NCI-H69 (cell line): ENCODE results near the gene ARRB1.

ENCODE experiments used
- DNase-seq: peaks from one replicate; lab custom pipeline; 2025; lab: John Stamatoyannopoulos, UW

The ARRB1 gene

GRCh38 chr11:75301601-75302345 lies 49.7 kb downstream of the ARRB1 start:
- peak; percentile 76 for DNase-seq

- peak; percentile 46 for DNase-seq
Observed at GRCh38 chr11:75301131-75301530, 50.3 kb downstream of the ARRB1 start.

DNA sequence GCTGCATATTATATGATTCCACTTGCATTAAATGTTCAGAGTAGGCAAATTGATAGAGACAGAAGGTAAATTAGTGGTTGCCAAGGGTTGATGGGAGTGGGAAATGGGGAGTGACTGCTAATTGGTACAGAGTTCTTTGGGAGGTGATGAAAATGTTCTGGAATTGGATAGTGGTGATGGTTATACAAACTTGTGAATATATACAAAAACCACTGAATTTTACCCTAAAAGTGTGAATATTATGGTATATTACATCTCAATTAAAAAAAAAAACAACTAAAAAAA lies 52.5 kb downstream of the ARRB1 start:
- peak; percentile 86 for DNase-seq

- peak; percentile 83 for DNase-seq
Observed at GRCh38 chr11:75298191-75298975, 53.1 kb downstream of the ARRB1 start.

DNA sequence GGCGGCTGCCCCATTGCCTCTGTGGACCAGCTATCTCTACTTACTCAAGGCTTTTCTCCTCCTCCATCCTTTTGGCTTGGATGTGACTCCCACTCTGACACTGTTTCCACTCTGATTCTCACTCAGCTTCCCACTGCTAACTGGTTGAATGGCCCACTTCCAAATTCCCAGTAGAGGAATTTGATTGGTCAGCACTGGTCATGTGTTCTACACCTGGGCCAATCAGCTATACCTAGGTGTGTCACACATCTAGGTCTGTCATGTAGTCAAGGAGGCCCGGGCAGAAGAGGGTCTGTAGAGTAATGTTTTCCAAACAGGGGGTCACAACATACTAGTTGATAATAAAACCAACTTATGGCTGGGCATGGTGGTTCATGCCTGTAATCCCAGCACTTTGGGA lies 57.6 kb downstream of the ARRB1 start:
- no peak for DNase-seq

DNA sequence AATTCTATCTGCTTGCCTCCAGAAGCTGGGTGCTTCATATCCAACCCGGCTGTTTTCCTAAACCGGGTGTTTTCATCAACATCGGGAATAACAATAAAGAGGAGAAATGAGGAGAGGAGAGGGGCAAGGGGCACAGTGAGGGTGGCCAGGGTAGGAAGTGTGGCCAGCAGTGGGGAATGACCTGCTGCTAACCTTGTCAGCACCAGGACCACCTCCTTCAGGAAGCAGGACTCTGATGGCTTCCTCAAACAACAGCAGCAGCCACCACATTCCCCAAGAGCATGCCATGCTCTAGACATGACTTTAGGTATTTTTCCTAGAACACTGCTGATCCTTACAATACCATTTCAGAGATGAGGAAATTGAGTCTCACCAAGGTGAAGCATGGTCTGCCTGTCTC lies 58.5 kb downstream of the ARRB1 start:
- no peak for DNase-seq

- DNase-seq, result no peak
Observed at GRCh38 chr11:75291741-75292140, 59.7 kb downstream of the ARRB1 start.

- DNase-seq, result no peak
Observed at GRCh38 chr11:75289919-75290318, 61.5 kb downstream of the ARRB1 start.

DNA sequence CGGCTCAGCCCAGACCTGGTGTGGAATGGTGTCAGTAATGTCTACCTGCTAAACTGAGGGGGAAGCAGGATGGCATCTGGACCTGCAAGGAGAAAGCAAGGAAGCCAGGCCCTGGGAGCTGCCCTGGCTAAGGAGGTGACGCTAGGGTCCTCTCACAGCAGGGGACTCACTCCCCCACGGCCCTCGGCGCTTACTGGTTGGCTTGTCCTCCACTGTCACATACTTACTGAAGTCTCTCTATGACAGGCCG lies 62.0 kb downstream of the ARRB1 start:
- no peak for DNase-seq

GRCh38 chr11:75287579-75287978 lies 63.9 kb downstream of the ARRB1 start:
- no peak for DNase-seq

- DNase-seq, result no peak
Observed at GRCh38 chr11:75286826-75287465, 64.5 kb downstream of the ARRB1 start.

DNA sequence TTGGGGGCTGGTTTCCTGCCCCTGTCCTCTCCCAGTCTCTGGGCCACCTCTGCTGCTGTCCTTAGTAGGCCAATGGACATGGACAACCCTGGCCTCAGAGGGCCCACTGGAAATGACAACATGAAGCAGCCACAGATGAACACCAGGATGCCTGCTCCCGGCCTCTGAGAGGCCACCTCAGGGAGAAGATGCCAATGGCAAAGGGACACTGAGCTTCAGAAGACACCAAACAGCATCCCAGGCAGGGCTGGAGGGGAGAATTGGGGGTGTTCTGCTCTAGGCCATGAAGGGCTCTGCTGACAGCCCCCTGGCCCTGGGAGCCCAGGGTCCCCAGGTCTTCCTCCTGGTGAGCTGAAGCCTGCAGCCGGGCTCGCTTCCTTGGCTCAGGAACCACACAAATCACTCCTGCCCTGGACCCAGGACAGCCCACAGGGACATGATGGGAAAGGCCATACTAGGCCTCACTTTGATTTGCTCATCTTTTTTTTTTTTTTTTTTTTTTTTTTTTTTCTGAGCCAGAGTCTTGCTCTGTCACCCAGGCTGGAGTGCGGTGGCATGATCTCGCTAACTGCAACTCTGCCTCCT lies 65.6 kb downstream of the ARRB1 start:
- no peak for DNase-seq

DNA sequence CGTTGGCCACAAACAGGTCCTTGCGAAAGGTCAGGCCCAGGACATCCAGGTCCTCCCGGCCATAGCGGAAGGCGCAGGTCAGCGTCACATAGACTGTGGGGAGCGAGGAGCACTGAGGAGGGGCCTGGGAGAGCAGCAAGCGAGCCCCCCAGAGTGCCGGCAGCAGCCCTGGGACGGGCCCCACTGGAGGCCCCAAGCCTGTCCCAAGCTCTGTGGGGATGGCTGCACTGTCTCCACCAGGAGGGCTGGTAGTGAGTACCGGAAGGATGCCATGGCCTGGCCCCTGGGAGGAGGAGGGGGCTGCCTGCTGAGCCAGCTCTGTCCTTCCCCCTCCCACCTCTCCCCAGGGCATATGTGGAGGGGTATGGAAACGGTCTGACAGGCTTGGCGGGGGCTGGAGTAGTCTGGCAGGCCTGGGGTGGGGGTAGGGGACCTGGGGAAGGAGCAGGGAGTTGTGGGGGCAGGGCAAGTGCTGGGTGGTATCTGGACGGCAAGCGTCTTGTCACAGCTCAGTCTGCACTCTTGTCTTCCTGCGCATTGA lies 68.0 kb downstream of the ARRB1 start:
- no peak for DNase-seq

DNA sequence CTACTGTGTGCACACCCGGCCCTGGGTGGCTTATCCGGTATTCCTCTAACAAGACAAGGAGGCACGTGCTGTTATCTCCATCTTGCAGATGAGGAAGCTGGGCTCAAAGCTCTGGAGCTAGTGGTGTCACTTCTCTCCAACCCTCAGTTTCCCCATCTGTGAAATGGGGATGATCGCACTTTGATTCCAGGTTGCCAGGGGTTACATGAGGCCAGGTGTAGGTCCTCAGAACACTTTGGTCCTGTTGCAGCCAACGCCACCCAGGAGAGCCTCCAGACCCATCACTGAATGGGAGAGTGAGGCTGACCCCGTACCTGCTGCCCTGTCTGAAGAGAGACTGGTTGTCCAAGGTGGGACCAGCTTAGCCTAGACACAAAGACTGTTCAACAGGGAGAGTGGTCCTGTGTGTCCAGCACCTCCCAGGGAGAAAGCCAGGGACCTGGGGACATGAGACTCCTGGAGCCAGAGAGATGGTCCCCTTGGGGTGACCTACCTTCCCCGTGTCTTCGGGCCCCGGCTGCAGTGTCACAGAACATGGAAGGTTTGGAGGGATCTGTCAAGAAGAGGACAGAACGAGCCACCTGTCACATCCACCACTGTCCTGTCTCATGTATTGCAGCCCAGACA lies 69.9 kb downstream of the ARRB1 start:
- DNase-seq, result no peak

GRCh38 chr11:75280770-75281468 lies 70.5 kb downstream of the ARRB1 start:
- DNase-seq, result no peak

- DNase-seq, result peak; percentile 82
Observed at GRCh38 chr11:75280227-75280701, 71.2 kb downstream of the ARRB1 start.

DNA sequence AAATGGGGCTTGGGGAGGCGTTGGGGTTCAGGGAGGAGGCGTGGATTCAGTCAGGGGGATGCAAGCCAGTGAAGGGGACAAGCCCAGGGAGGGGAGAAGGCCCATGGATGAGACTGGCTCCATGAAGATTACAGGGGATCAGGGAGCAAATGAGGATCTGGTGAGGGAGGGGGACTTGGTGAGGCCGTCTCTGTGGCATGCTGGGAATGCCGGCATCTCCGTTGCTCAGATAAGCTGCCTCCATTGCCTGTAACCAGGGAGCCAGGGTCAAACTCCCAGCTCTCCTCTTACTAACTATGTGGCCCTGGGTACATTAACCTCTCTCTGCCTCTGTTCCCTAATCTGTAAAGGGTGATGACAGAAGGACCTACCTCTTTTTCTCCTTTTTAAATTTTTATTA lies 72.2 kb downstream of the ARRB1 start:
- DNase-seq, result no peak

DNA sequence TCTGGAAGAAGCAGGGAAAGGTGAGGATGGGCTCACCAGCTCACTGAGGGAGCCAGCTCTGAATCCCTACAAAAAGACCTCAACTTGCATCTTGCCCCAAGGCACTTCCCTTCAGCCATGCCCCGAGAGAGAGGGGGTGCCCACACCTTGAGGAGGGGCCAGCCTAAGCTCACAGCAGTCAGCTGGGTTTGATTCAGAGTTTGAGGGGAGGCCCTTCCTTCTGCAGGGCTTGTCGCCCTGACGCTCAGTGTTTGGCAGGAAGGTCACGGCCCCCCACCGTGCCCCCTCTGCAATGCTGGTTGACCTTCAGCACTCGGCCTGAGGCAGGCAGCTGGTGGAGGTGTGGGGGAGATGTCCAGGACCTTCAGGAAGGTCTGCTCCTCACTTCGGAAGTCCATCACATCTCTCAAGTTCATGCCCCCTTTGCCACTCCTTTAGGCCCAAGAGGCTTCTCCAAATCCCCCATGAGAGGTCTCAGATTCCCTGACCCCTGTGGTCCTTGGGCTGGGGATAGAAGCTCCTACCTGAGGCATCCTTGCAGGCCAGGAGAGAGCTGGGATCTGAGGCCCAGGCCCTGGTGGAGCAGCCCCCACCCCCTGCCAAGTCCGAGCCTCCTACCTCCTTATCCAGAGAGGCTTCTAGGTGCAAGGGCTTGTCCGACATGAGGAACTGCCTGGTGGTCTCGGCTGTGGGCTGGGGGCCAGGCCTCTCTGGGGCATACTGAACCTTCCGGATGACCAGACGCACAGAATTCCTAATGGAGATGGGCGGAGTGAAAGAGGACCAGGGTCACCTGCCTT lies 73.3 kb downstream of the ARRB1 start:
- no peak for DNase-seq

DNA sequence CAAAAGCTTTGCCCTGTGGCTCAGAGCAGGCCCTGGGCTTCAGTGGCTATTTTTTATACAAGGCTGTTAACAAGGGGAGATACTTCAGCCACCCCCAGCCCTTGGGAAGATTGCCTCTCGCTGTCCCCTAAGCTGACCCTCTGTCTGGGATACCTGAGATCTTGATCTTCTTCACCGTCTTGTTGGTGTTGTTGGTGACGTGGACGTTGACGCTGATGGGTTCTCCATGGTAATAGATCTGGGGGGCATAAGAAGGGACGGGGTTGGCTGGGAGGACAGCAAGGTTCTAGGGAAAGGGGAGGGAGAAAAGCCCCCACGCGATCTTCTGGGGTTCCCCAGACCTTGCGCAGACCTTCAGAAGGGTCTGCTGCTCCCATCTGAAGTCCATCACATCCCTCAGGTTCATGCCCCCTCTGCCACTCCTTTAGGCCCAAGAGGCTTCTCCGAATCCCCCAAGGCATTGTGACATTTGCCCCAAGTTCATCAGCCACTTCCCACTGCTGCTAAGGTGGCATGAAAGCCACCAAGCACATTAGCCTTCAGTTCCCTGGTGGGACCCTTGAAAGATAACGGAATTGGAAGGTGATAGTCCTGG lies 74.2 kb downstream of the ARRB1 start:
- DNase-seq, result no peak

GRCh38 chr11:75276686-75277085 lies 74.8 kb downstream of the ARRB1 start:
- peak; percentile 95 for DNase-seq
